Caco-2 (cell line): ENCODE data around the gene FBXO24. TPM values are rescaled to one million over a fixed set of nuclear protein-coding genes. Genes with fewer than 3 reads are reported as not detected.
"Not testable (repeated sequence)": the region's sequence is repeated elsewhere in the genome, so short reads cannot be mapped to it uniquely, and the experiment has no call there.

Source experiments
- BruUV-seq: library from RNA; stranded (reverse); fragments of 400-500 nt; replicated peaks from 2 replicates; lab custom pipeline; 2021; lab: Mats Ljungman, UMichigan
- CTCF ChIA-PET: fragments of 300-600 bp; sonication (Branson Sonifier 250); formaldehyde crosslinking; loops from one replicate; lab custom pipeline; 2022; ENCODE audit warnings: antibody characterized with exemption; lab: Charles Lee
- POLR2A ChIA-PET: fragments of 300-600 bp; sonication (Branson Sonifier 250); formaldehyde crosslinking; loops from one replicate; lab custom pipeline; 2022; ENCODE audit warnings: antibody characterized with exemption; lab: Charles Lee
- DNase-seq, 2 experiments: peaks; one replicate each; pipeline versions ENCODE4 v3.0.0 to v3.0.0-alpha.2; 2020 to 2022
- H3K27me3 ChIP-seq: replicated peaks from 2 replicates; pipeline ENCODE4 v1.6.0; 2011; ENCODE audit warnings: low read length; ENCODE audit not compliant: control insufficient read depth, insufficient read depth
- H3K36me3 ChIP-seq: 2 replicates; pipeline ENCODE4 v1.5.1; 2011; ENCODE audit warnings: low read length; ENCODE audit not compliant: control insufficient read depth, insufficient read depth
- H3K4me1 ChIP-seq: fragments of 250-450 bp; sonication (Bioruptor Pico); 2 replicates; pipeline ENCODE4 v1.5.1; 2020; ENCODE audit warnings: mild to moderate bottlenecking
- H3K4me3 ChIP-seq: 2 replicates; pipeline ENCODE4 v1.5.1; 2011; ENCODE audit warnings: low read depth, mild to moderate bottlenecking, control low read depth, low read length
- H3K9me3 ChIP-seq: fragments of 250-450 bp; sonication (Bioruptor Pico); 2 replicates; pipeline ENCODE4 v1.5.1; 2020; ENCODE audit warnings: mild to moderate bottlenecking, moderate library complexity
- H3K27ac Mint-ChIP-seq: one replicate; pipeline ENCODE4 v1.8.0; 2022; ENCODE audit warnings: mixed read lengths; ENCODE audit not compliant: unreplicated experiment
- H3K27me3 Mint-ChIP-seq: one replicate; pipeline ENCODE4 v1.8.0; 2022; ENCODE audit warnings: mixed read lengths; ENCODE audit not compliant: insufficient read depth, unreplicated experiment
- H3K36me3 Mint-ChIP-seq: one replicate; pipeline ENCODE4 v1.8.0; 2022; ENCODE audit warnings: mild to moderate bottlenecking, mixed read lengths; ENCODE audit not compliant: insufficient read depth, unreplicated experiment
- H3K4me1 Mint-ChIP-seq: one replicate; pipeline ENCODE4 v1.8.0; 2022; ENCODE audit warnings: low read depth, mixed read lengths; ENCODE audit not compliant: unreplicated experiment
- H3K4me3 Mint-ChIP-seq: one replicate; pipeline ENCODE4 v1.8.0; 2022; ENCODE audit warnings: mild to moderate bottlenecking, moderate library complexity, mixed read lengths; ENCODE audit not compliant: unreplicated experiment
- H3K9me3 Mint-ChIP-seq: one replicate; pipeline ENCODE4 v1.8.0; 2022; ENCODE audit warnings: mixed read lengths; ENCODE audit not compliant: unreplicated experiment
- intact Hi-C: fragments of 100-400 bp; cut with micrococcal nuclease; formaldehyde crosslinking; loops from one replicate; pipeline ENCODE4 v1.10.0; 2022; ENCODE audit not compliant: unreplicated experiment
- total RNA-seq: library from RNA; stranded (reverse); gene quantifications from 2 replicates; pipeline ENCODE4 v1.2.3, GENCODE V29; 2022
- TF ChIP-seq, protein P1 (sequence below), 2 experiments: fragments of 200-600 bp in 1 of 2; IDR thresholded peaks; 1 replicate in 1 of 2; 2 replicates in 1 of 2; pipeline versions ENCODE4 v1.5.1 to v1.8.0; 2011 to 2022; ENCODE audit warnings: antibody characterized with exemption in 1 of 2, control low read depth in 1 of 2, inconsistent platforms in 1 of 2, low read depth in 1 of 2, low read length in 1 of 2, mild to moderate bottlenecking in 1 of 2, moderate library complexity in 1 of 2; ENCODE audit not compliant: insufficient read depth in 1 of 2, severe bottlenecking in 1 of 2, unreplicated experiment in 1 of 2

FBXO24 gene
- total RNA-seq, 1 experiment from 2014 or later: 1.5 TPM

DNA sequence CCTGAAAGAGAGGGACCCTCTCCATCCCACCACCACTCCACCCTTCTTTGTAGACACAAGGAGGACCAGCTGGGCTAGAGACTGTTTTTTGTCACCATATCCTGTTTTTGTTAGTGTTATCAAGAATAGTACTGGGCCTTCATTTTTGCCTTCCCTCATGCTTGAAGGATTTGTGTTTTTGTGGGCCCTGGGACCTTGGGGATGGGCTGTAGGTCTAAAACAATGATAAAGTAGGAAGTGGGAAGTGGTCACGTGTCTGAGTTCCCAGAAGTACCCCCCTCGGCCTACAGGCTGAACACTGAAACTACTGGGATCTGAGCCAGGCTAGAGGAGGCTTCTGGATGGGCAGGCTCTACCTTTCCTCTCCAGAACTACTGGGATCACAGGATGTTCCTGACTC is 38.3 kb upstream of the FBXO24 start:
- Histone ChIP-seq H3K4me3 (no peak overlapping the region), H3K36me3 (no peaks in the 10 kb centered on the region; the same call in 1 of the 2 replicates), H3K27me3 (no peaks in the 10 kb centered on the region), H3K9me3 (no peaks in the 10 kb centered on the region), H3K4me1 (peaks cover 43% of the 10 kb centered on the region)
- no peaks in the 10 kb centered on the region for H3K9me3 Mint-ChIP-seq
- no peaks in the 10 kb centered on the region for H3K27me3 Mint-ChIP-seq
- peak overlapping the region; percentile 80 for H3K27ac Mint-ChIP-seq
- TF ChIP-seq, protein P1, sequence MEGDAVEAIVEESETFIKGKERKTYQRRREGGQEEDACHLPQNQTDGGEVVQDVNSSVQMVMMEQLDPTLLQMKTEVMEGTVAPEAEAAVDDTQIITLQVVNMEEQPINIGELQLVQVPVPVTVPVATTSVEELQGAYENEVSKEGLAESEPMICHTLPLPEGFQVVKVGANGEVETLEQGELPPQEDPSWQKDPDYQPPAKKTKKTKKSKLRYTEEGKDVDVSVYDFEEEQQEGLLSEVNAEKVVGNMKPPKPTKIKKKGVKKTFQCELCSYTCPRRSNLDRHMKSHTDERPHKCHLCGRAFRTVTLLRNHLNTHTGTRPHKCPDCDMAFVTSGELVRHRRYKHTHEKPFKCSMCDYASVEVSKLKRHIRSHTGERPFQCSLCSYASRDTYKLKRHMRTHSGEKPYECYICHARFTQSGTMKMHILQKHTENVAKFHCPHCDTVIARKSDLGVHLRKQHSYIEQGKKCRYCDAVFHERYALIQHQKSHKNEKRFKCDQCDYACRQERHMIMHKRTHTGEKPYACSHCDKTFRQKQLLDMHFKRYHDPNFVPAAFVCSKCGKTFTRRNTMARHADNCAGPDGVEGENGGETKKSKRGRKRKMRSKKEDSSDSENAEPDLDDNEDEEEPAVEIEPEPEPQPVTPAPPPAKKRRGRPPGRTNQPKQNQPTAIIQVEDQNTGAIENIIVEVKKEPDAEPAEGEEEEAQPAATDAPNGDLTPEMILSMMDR (IDR thresholded peaks at IDR 0.05; ENCODE audit: insufficient read depth in 1 of 2, low read depth in 1 of 2, low read length in 1 of 2, severe bottlenecking in 1 of 2, unreplicated experiment in 1 of 2): no peak
- peaks cover 48% of the 10 kb centered on the region for H3K4me1 Mint-ChIP-seq
- POLR2A ChIA-PET: no interaction called here
- peaks cover 49% of the 10 kb centered on the region for H3K36me3 Mint-ChIP-seq
- no TSS peak for BruUV-seq
- DNase-seq: no peak
- no peak overlapping the region for H3K4me3 Mint-ChIP-seq
- intact Hi-C loops: loop anchor here (5.0 kb wide), 1 partner anchor 46 kb away; no protein-coding TSS in a partner anchor
- CTCF ChIA-PET: no interaction called here

DNA sequence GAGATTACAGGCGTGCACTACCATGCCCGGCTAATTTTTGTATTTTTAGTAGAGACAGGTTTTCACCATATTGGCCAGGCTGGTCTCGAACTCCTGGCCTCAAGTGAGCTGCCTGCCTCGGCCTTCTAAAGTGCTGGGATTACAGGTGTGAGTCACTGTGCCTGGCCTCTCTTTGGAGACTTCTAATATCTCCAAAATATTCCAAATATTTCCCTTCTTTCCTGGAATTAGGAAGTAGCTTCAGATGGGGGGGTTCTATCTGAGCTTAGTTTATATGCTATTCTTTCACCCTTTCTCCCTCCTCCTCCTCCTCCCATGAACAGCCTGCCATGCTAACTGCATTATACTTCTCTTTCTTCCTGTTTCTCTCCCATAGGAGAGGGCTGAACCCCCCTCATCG is 37.7 kb upstream of the FBXO24 start:
- not testable (repeated sequence) for DNase-seq
- peaks cover 41% of the 10 kb centered on the region for H3K4me1 ChIP-seq

GRCh38 chr7:100552532-100552931 is 33.6 kb upstream of the FBXO24 start:
- Mint-ChIP-seq H3K4me3 (no peak overlapping the region), H3K4me1 (peaks cover 6% of the 10 kb centered on the region), H3K9me3 (no peaks in the 10 kb centered on the region), H3K27ac (no peak overlapping the region), H3K27me3 (no peaks in the 10 kb centered on the region), H3K36me3 (peaks cover 84% of the 10 kb centered on the region)
- Histone ChIP-seq H3K4me1 (peaks cover 5% of the 10 kb centered on the region), H3K9me3 (no peaks in the 10 kb centered on the region), H3K4me3 (no peak overlapping the region), H3K36me3 (peaks cover 4% of the 10 kb centered on the region), H3K27me3 (no peaks in the 10 kb centered on the region)
- BruUV-seq: no TSS peak
- intact Hi-C loops: no loop called here
- TF ChIP-seq, protein P1 (IDR thresholded peaks at IDR 0.05; ENCODE audit: insufficient read depth in 1 of 2, low read depth in 1 of 2, low read length in 1 of 2, severe bottlenecking in 1 of 2, unreplicated experiment in 1 of 2): no peak
- POLR2A ChIA-PET: no interaction called here
- CTCF ChIA-PET: no interaction called here
- no peak for DNase-seq

More for the DNA sequence above, 37.7 kb upstream of the FBXO24 start:
- POLR2A ChIA-PET, H3K27me3 ChIP-seq, H3K27me3 Mint-ChIP-seq, H3K4me3 Mint-ChIP-seq, H3K36me3 ChIP-seq, BruUV-seq, H3K9me3 Mint-ChIP-seq, H3K4me3 ChIP-seq, H3K9me3 ChIP-seq: not testable (repeated sequence)
- Mint-ChIP-seq H3K36me3 (peaks cover 54% of the 10 kb centered on the region), H3K27ac (peak overlapping the region; percentile 39), H3K4me1 (peaks cover 44% of the 10 kb centered on the region)
- CTCF ChIA-PET: interaction anchor here (1.4 kb wide), 1 partner anchor 11 kb away, joined by 4 read pairs; no protein-coding TSS in a partner anchor
- intact Hi-C loops: loop anchor here (5.0 kb wide), 1 partner anchor 46 kb away; no protein-coding TSS in a partner anchor
